ENCODE results near the gene CTSW.
A peak's percentile ranks its signal among the peaks of the same experiment; 100 is the strongest.

Gene CTSW

GRCh38 chr11:65854852-65855837 lies 24.5 kb upstream of the CTSW start:
- DNase-seq (ENCODE audit: low read depth in 3 of 3, low spot score in 1 of 3): no peak

- no peak for DNase-seq (ENCODE audit: low read depth in 3 of 3, low spot score in 1 of 3)
Measured at GRCh38 chr11:65855927-65856363, 23.7 kb upstream of the CTSW start.

- DNase-seq (ENCODE audit: low read depth in 3 of 3, low spot score in 1 of 3): peak; percentile 62 to 65 (median 64)
Measured at GRCh38 chr11:65856689-65857499, 22.7 kb upstream of the CTSW start.

GRCh38 chr11:65857500-65857852 lies 22.2 kb upstream of the CTSW start:
- peak in 2 of 3 donors; percentile 40 to 46 for DNase-seq (ENCODE audit: low read depth in 3 of 3, low spot score in 1 of 3)

- peak; percentile 90 to 95 (median 94) for DNase-seq (ENCODE audit: low read depth in 3 of 3, low spot score in 1 of 3)
Measured at GRCh38 chr11:65857853-65858680, 21.6 kb upstream of the CTSW start, which contains the start of gene CFL1. Gene CFL1 (minus strand): TSS chr11:65858180. CDS start chr11:65858099, 81 bp downstream.

- no peak for DNase-seq (ENCODE audit: low read depth in 3 of 3, low spot score in 1 of 3)
Measured at GRCh38 chr11:65858681-65859087, 21.0 kb upstream of the CTSW start.

GRCh38 chr11:65859095-65859811 lies 20.4 kb upstream of the CTSW start:
- peak; percentile 90 to 93 (median 92) for DNase-seq (ENCODE audit: low read depth in 3 of 3, low spot score in 1 of 3)

GRCh38 chr11:65859812-65860277 lies 19.8 kb upstream of the CTSW start:
- DNase-seq (ENCODE audit: low read depth in 3 of 3, low spot score in 1 of 3): peak in 1 of 3 donors; percentile 29

- peak; percentile 87 to 97 (median 87) for DNase-seq (ENCODE audit: low read depth in 3 of 3, low spot score in 1 of 3)
Measured at GRCh38 chr11:65860278-65861164, 19.1 kb upstream of the CTSW start, which contains the start of gene MUS81. Gene MUS81 (plus strand): TSS chr11:65860433. CDS start chr11:65860754, 321 bp downstream.

- no peak for DNase-seq (ENCODE audit: low read depth in 3 of 3, low spot score in 1 of 3)
Measured at GRCh38 chr11:65861165-65861505, 18.5 kb upstream of the CTSW start.

- DNase-seq (ENCODE audit: low read depth in 3 of 3, low spot score in 1 of 3): no peak
Measured at GRCh38 chr11:65861533-65862183, 18.0 kb upstream of the CTSW start.

GRCh38 chr11:65862191-65862735 lies 17.4 kb upstream of the CTSW start:
- no peak for DNase-seq (ENCODE audit: low read depth in 3 of 3, low spot score in 1 of 3)

- no peak for DNase-seq (ENCODE audit: low read depth in 3 of 3, low spot score in 1 of 3)
Measured at GRCh38 chr11:65862941-65863888, 16.4 kb upstream of the CTSW start.

GRCh38 chr11:65863889-65864705 lies 15.5 kb upstream of the CTSW start:
- DNase-seq (ENCODE audit: low read depth in 3 of 3, low spot score in 1 of 3): no peak

- no peak for DNase-seq (ENCODE audit: low read depth in 3 of 3, low spot score in 1 of 3)
Measured at GRCh38 chr11:65864706-65865471, 14.7 kb upstream of the CTSW start.
